ENCODE results near the gene ADRA2A.
A peak's percentile ranks its signal among the peaks of the same experiment; 100 is the strongest.

Gene ADRA2A

DNA sequence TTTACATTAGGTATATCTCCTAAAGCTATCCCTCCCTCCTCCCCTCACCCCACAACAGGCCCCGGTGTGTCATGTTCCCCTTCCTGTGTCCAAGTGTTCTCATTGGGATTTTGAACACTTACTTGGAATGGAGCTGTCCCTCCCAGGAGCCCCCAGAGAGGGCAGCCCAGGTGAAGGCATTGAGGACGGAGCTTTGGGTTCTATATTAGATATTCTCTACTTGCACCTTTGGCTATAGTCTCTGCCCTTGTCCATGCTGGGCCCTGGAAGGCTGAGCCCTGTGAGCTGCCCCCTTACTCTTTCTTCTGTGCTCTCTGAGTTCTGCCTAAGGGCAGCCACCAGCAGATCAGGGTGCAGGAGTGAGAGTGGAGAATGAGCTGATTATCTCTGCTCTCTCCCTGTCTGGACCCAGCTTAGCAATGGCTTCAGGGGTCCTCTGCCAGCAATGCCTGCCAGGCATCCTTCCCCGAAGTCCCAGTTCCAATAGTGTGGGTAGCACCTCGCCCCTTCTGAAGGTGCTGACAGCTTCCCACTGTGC is 11.2 kb downstream of the ADRA2A start:
- Histone ChIP-seq H3K9me3 (ENCODE audit: control extremely low read depth in 1 of 5, control insufficient read depth in 4 of 5, insufficient read depth in 2 of 5, low read depth in 1 of 5, low read length in 4 of 5) (peaks cover 0 to 6% (median 0%) of the 10 kb centered on the region in 5 experiments), H3K27me3 (replicated peaks in 2 of 5; ENCODE audit: control insufficient read depth in 4 of 5, insufficient read depth in 5 of 5, low read length in 4 of 5) (no peaks in the 10 kb centered on the region), H3K4me1 (ENCODE audit: control extremely low read depth in 1 of 4, control insufficient read depth in 4 of 4, insufficient read depth in 4 of 4, low read length in 3 of 4) (no peaks in the 10 kb centered on the region), H3K4me3 (ENCODE audit: control insufficient read depth in 1 of 7, extremely low read depth in 1 of 7, insufficient read depth in 4 of 7, low read depth in 2 of 7, low read length in 6 of 7) (no peak overlapping the region), H3K36me3 (ENCODE audit: control insufficient read depth in 4 of 4, insufficient read depth in 4 of 4, low read length in 3 of 4) (no peaks in the 10 kb centered on the region), H3K27ac (ENCODE audit: insufficient read depth in 1 of 2, low read depth in 1 of 2, low read length in 2 of 2, poor library complexity in 1 of 2, severe bottlenecking in 2 of 2) (no peak overlapping the region)
- WGBS (ENCODE audit: insufficient coverage): 94% methylated on average over 2 of the region's 4 CpGs
- no peak for DNase-seq
- ChIA-PET POLR2A (no interaction called here), CTCF (interaction anchor here (0.5 to 5.0 kb wide), 5 partner anchors 11 to 93 kb away, joined by 3 to 39 read pairs (median 3); partner anchors contain the start of gene ADRA2A)

DNA sequence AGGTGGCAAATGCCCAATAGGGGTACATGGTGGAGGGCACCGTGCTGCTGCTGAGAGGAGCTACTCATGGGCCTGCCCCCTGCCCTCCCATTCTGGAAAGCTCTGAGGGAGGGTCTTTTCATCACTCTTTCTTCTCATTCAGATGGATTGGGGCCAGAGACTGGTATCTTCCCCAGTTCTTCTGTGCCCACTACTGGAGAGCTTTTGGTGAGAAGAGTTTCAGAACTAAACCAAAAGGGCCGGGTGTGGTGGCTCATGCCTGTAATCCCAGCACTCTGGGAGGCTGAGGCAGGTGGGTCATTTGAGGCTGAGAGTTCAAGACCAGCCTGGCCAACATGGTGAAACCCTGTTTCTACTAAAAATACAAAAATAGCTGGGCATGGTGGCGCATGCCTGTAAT is 12.5 kb downstream of the ADRA2A start:
- Histone ChIP-seq H3K27me3 (replicated peaks in 2 of 5; ENCODE audit: control insufficient read depth in 4 of 5, insufficient read depth in 5 of 5, low read length in 4 of 5) (no peaks in the 10 kb centered on the region), H3K9me3 (ENCODE audit: control extremely low read depth in 1 of 5, control insufficient read depth in 4 of 5, insufficient read depth in 2 of 5, low read depth in 1 of 5, low read length in 4 of 5) (peaks cover 0 to 6% (median 0%) of the 10 kb centered on the region in 5 experiments), H3K4me3 (ENCODE audit: control insufficient read depth in 1 of 7, extremely low read depth in 1 of 7, insufficient read depth in 4 of 7, low read depth in 2 of 7, low read length in 6 of 7) (no peak overlapping the region), H3K27ac (ENCODE audit: insufficient read depth in 1 of 2, low read depth in 1 of 2, low read length in 2 of 2, poor library complexity in 1 of 2, severe bottlenecking in 2 of 2) (no peak overlapping the region), H3K4me1 (ENCODE audit: control extremely low read depth in 1 of 4, control insufficient read depth in 4 of 4, insufficient read depth in 4 of 4, low read length in 3 of 4) (no peaks in the 10 kb centered on the region), H3K36me3 (ENCODE audit: control insufficient read depth in 4 of 4, insufficient read depth in 4 of 4, low read length in 3 of 4) (no peaks in the 10 kb centered on the region)
- no peak for DNase-seq
- POLR2A ChIA-PET: no interaction called here
- CTCF ChIA-PET: interaction anchor here (1.1 to 5.0 kb wide), 4 partner anchors 12 to 115 kb away, joined by 3 to 39 read pairs (median 4); partner anchors contain the start of gene ADRA2A
- 100% methylated on average over 3 of the region's 3 CpGs for WGBS (ENCODE audit: insufficient coverage)

DNA sequence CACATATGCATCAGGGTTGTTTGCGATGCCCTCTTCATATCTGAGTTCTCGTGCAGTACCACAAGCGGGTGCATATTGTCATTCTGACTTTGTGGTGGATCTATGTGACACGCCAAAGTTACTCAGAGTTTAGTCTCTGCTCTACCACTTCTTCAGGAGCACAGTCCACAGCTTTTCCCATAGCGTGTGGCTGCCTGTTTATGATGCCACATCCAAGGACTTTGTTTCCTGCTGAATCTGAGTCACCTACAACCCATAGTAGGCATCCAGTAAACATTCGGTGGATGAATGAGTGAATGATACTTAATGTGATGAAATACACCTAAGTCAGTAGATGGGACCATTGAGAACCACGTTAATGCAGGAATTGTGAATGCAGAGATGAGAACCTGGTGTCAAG is 15.0 kb downstream of the ADRA2A start:
- POLR2A ChIA-PET: no interaction called here
- Histone ChIP-seq H3K9me3 (ENCODE audit: control extremely low read depth in 1 of 5, control insufficient read depth in 4 of 5, insufficient read depth in 2 of 5, low read depth in 1 of 5, low read length in 4 of 5) (peaks cover 0 to 2% (median 0%) of the 10 kb centered on the region in 5 experiments), H3K27ac (ENCODE audit: insufficient read depth in 1 of 2, low read depth in 1 of 2, low read length in 2 of 2, poor library complexity in 1 of 2, severe bottlenecking in 2 of 2) (no peak overlapping the region), H3K36me3 (ENCODE audit: control insufficient read depth in 4 of 4, insufficient read depth in 4 of 4, low read length in 3 of 4) (no peaks in the 10 kb centered on the region), H3K27me3 (replicated peaks in 2 of 5; ENCODE audit: control insufficient read depth in 4 of 5, insufficient read depth in 5 of 5, low read length in 4 of 5) (no peaks in the 10 kb centered on the region), H3K4me1 (ENCODE audit: control extremely low read depth in 1 of 4, control insufficient read depth in 4 of 4, insufficient read depth in 4 of 4, low read length in 3 of 4) (no peaks in the 10 kb centered on the region), H3K4me3 (ENCODE audit: control insufficient read depth in 1 of 7, extremely low read depth in 1 of 7, insufficient read depth in 4 of 7, low read depth in 2 of 7, low read length in 6 of 7) (no peak overlapping the region)
- WGBS (ENCODE audit: insufficient coverage): 89% methylated on average over 6 of the region's 7 CpGs
- DNase-seq: no peak
- CTCF ChIA-PET: no interaction called here

DNA sequence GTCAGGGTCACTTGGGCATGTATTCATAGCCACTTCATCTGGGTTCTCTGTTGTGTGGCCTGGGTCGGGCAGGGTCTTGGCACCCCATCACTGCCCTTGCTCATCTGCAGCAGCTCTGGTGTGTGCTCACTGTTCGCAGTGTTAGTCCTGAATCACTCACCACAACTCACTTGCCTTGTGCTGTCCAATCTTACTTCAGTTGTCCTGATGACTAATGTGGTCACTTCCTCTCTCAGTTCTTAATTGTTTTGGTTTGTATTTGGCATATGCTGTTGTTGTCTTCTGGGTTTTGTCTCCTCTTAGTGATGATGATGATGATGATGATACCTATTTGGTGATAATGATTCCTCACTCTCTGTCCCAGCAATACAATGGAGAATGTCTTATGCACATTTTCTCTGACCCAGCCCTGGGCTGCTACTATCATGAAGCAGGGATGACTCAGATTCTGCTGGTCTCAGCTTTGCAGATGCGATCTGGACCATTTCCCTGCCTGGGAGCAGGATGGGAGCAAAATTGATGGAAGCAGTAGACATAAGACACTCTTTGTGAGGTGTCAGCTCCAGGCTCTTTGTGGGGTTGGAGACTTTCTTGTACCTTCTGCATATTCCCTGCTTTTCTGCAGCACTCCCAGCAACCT is 17.0 kb downstream of the ADRA2A start:
- no peaks in the 10 kb centered on the region for H3K36me3 ChIP-seq (ENCODE audit: control insufficient read depth in 4 of 4, insufficient read depth in 4 of 4, low read length in 3 of 4)
- peaks cover 0 to 2% (median 0%) of the 10 kb centered on the region in 5 experiments for H3K27me3 ChIP-seq (replicated peaks in 2 of 5; ENCODE audit: control insufficient read depth in 4 of 5, insufficient read depth in 5 of 5, low read length in 4 of 5)
- DNase-seq: peak in 1 of 3 donors; percentile 31
- H3K4me1 ChIP-seq (ENCODE audit: control extremely low read depth in 1 of 4, control insufficient read depth in 4 of 4, insufficient read depth in 4 of 4, low read length in 3 of 4): no peaks in the 10 kb centered on the region
- H3K27ac ChIP-seq (ENCODE audit: insufficient read depth in 1 of 2, low read depth in 1 of 2, low read length in 2 of 2, poor library complexity in 1 of 2, severe bottlenecking in 2 of 2): no peak overlapping the region
- 100% methylated on average over 3 of the region's 3 CpGs for WGBS (ENCODE audit: insufficient coverage)
- no peaks in the 10 kb centered on the region for H3K9me3 ChIP-seq (ENCODE audit: control extremely low read depth in 1 of 5, control insufficient read depth in 4 of 5, insufficient read depth in 2 of 5, low read depth in 1 of 5, low read length in 4 of 5)
- POLR2A ChIA-PET: no interaction called here
- CTCF ChIA-PET: interaction anchor here (1.2 kb wide), 1 partner anchor 12 kb away, joined by 3 read pairs; no protein-coding TSS in a partner anchor
- no peak overlapping the region for H3K4me3 ChIP-seq (ENCODE audit: control insufficient read depth in 1 of 7, extremely low read depth in 1 of 7, insufficient read depth in 4 of 7, low read depth in 2 of 7, low read length in 6 of 7)

GRCh38 chr10:111098679-111099437 is 22.0 kb downstream of the ADRA2A start:
- no peak overlapping the region for H3K27ac ChIP-seq (ENCODE audit: insufficient read depth in 1 of 2, low read depth in 1 of 2, low read length in 2 of 2, poor library complexity in 1 of 2, severe bottlenecking in 2 of 2)
- no peaks in the 10 kb centered on the region for H3K4me1 ChIP-seq (ENCODE audit: control extremely low read depth in 1 of 4, control insufficient read depth in 4 of 4, insufficient read depth in 4 of 4, low read length in 3 of 4)
- H3K36me3 ChIP-seq (ENCODE audit: control insufficient read depth in 4 of 4, insufficient read depth in 4 of 4, low read length in 3 of 4): no peaks in the 10 kb centered on the region
- no peaks in the 10 kb centered on the region for H3K9me3 ChIP-seq (ENCODE audit: control extremely low read depth in 1 of 5, control insufficient read depth in 4 of 5, insufficient read depth in 2 of 5, low read depth in 1 of 5, low read length in 4 of 5)
- 100% methylated on average over 1 of the region's 1 CpG for WGBS (ENCODE audit: insufficient coverage)
- POLR2A ChIA-PET: no interaction called here
- DNase-seq: no peak
- CTCF ChIA-PET: no interaction called here
- no peak overlapping the region for H3K4me3 ChIP-seq (ENCODE audit: control insufficient read depth in 1 of 7, extremely low read depth in 1 of 7, insufficient read depth in 4 of 7, low read depth in 2 of 7, low read length in 6 of 7)
- peaks cover 0 to 5% (median 0%) of the 10 kb centered on the region in 5 experiments for H3K27me3 ChIP-seq (replicated peaks in 2 of 5; ENCODE audit: control insufficient read depth in 4 of 5, insufficient read depth in 5 of 5, low read length in 4 of 5)

- Histone ChIP-seq H3K4me3 (ENCODE audit: control insufficient read depth in 1 of 7, extremely low read depth in 1 of 7, insufficient read depth in 4 of 7, low read depth in 2 of 7, low read length in 6 of 7) (no peak overlapping the region), H3K27me3 (replicated peaks in 2 of 5; ENCODE audit: control insufficient read depth in 4 of 5, insufficient read depth in 5 of 5, low read length in 4 of 5) (peaks cover 0 to 5% (median 0%) of the 10 kb centered on the region in 5 experiments), H3K9me3 (ENCODE audit: control extremely low read depth in 1 of 5, control insufficient read depth in 4 of 5, insufficient read depth in 2 of 5, low read depth in 1 of 5, low read length in 4 of 5) (no peaks in the 10 kb centered on the region), H3K27ac (ENCODE audit: insufficient read depth in 1 of 2, low read depth in 1 of 2, low read length in 2 of 2, poor library complexity in 1 of 2, severe bottlenecking in 2 of 2) (no peak overlapping the region), H3K4me1 (ENCODE audit: control extremely low read depth in 1 of 4, control insufficient read depth in 4 of 4, insufficient read depth in 4 of 4, low read length in 3 of 4) (no peaks in the 10 kb centered on the region), H3K36me3 (ENCODE audit: control insufficient read depth in 4 of 4, insufficient read depth in 4 of 4, low read length in 3 of 4) (no peaks in the 10 kb centered on the region)
- no peak for DNase-seq
- CTCF ChIA-PET: interaction anchor here (1.3 to 2.8 kb wide), 4 partner anchors 12 to 107 kb away, joined by 3 to 15 read pairs (median 4); partner anchors contain the start of gene ADRA2A
- POLR2A ChIA-PET: interaction anchor here (0.6 kb wide), 1 partner anchor 14 kb away, joined by 3 read pairs; no protein-coding TSS in a partner anchor
- WGBS (ENCODE audit: insufficient coverage): 90% methylated on average over 5 of the region's 5 CpGs
These were observed 23.4 kb downstream of the ADRA2A start for GRCh38 chr10:111100198-111100597.

GRCh38 chr10:111101796-111102195 is 25.0 kb downstream of the ADRA2A start:
- Histone ChIP-seq H3K4me3 (ENCODE audit: control insufficient read depth in 1 of 7, extremely low read depth in 1 of 7, insufficient read depth in 4 of 7, low read depth in 2 of 7, low read length in 6 of 7) (no peak overlapping the region), H3K9me3 (ENCODE audit: control extremely low read depth in 1 of 5, control insufficient read depth in 4 of 5, insufficient read depth in 2 of 5, low read depth in 1 of 5, low read length in 4 of 5) (no peaks in the 10 kb centered on the region), H3K36me3 (ENCODE audit: control insufficient read depth in 4 of 4, insufficient read depth in 4 of 4, low read length in 3 of 4) (no peaks in the 10 kb centered on the region), H3K27me3 (replicated peaks in 2 of 5; ENCODE audit: control insufficient read depth in 4 of 5, insufficient read depth in 5 of 5, low read length in 4 of 5) (peaks cover 0 to 5% (median 0%) of the 10 kb centered on the region in 5 experiments), H3K4me1 (ENCODE audit: control extremely low read depth in 1 of 4, control insufficient read depth in 4 of 4, insufficient read depth in 4 of 4, low read length in 3 of 4) (no peaks in the 10 kb centered on the region), H3K27ac (ENCODE audit: insufficient read depth in 1 of 2, low read depth in 1 of 2, low read length in 2 of 2, poor library complexity in 1 of 2, severe bottlenecking in 2 of 2) (no peak overlapping the region)
- CTCF ChIA-PET: interaction anchor here (1.3 to 2.8 kb wide), 3 partner anchors 14 to 106 kb away, joined by 3 to 15 read pairs (median 5); partner anchors contain the start of gene ADRA2A
- no peak for DNase-seq
- POLR2A ChIA-PET: no interaction called here
- WGBS (ENCODE audit: insufficient coverage): 96% methylated on average over 4 of the region's 4 CpGs

All from common myeloid progenitor, CD34-positive (primary cell).